ENCODE measurements around the gene SHROOM1. TPM values are rescaled to one million over a fixed set of nuclear protein-coding genes. Genes with fewer than 3 reads are reported as not detected.

Gene SHROOM1
- total and polyA plus RNA-seq, 9 donors: 3.8 to 22.4 (median 8.5) TPM

DNA sequence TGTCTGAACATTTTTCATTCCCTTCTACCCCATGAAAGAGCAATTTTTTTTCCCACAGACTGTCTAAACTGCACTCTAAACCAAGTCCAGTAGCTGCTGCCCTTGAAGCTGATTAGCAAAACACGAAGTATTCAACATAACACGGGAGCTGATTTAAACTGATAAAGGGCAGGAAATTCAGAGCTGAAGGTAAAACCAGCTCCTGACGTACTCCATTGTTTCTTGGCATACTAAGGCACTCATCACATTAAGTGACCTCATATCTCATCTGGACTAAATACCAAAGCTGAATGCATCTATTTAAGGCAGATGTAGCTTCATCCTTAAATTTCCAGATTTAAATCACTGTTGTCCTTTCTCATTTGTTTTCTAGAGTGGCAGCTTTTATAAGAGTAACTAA lies 23.9 kb upstream of the SHROOM1 start:
- no peaks in the 10 kb centered on the region for H3K27me3 ChIP-seq
- H3K27ac ChIP-seq: no peak overlapping the region
- H3K36me3 ChIP-seq: no peaks in the 10 kb centered on the region
- TF ChIP-seq EP300 (IDR thresholded peaks at IDR 0.05): no peak
- TF ChIP-seq, protein P1, sequence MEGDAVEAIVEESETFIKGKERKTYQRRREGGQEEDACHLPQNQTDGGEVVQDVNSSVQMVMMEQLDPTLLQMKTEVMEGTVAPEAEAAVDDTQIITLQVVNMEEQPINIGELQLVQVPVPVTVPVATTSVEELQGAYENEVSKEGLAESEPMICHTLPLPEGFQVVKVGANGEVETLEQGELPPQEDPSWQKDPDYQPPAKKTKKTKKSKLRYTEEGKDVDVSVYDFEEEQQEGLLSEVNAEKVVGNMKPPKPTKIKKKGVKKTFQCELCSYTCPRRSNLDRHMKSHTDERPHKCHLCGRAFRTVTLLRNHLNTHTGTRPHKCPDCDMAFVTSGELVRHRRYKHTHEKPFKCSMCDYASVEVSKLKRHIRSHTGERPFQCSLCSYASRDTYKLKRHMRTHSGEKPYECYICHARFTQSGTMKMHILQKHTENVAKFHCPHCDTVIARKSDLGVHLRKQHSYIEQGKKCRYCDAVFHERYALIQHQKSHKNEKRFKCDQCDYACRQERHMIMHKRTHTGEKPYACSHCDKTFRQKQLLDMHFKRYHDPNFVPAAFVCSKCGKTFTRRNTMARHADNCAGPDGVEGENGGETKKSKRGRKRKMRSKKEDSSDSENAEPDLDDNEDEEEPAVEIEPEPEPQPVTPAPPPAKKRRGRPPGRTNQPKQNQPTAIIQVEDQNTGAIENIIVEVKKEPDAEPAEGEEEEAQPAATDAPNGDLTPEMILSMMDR (IDR thresholded peaks at IDR 0.05): no peak
- TF ChIP-seq POLR2A (IDR thresholded peaks at IDR 0.05): no peak
- no peaks in the 10 kb centered on the region for H3K9me3 ChIP-seq
- H3K4me1 ChIP-seq (ENCODE audit: insufficient read depth): no peaks in the 10 kb centered on the region
- DNase-seq: no peak
- intact Hi-C loops (cut with DNase I): no loop called here
- 15 to 24% (median 22%) methylated on average over 3 of the region's 3 CpGs for WGBS, 3 donors
- no peak overlapping the region for H3K4me3 ChIP-seq

DNA sequence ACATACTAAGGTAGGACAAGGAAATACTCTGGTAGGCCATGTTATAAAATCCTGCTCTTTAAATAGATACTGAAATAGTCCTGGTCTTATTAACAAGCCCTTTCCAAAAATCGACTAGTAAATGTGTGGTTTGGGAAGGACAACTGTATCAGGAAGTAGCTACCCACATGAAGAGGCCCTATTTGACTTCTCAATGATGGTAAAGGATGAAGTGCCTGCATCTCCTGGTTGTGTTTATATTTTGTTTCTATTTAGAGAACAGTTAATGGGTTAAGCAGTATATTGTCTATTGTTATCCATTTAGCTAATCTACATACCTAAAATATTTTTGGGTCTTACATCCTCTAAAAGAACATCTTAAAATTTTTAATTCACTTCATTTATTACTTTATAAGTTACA lies 23.3 kb upstream of the SHROOM1 start:
- Histone ChIP-seq H3K27ac (no peak overlapping the region), H3K36me3 (no peaks in the 10 kb centered on the region), H3K9me3 (no peaks in the 10 kb centered on the region), H3K4me3 (no peak overlapping the region), H3K4me1 (ENCODE audit: insufficient read depth) (no peaks in the 10 kb centered on the region), H3K27me3 (no peaks in the 10 kb centered on the region)
- TF ChIP-seq, protein P1 (IDR thresholded peaks at IDR 0.05): no peak
- TF ChIP-seq EP300 (IDR thresholded peaks at IDR 0.05) (no peak), POLR2A (IDR thresholded peaks at IDR 0.05) (no peak)
- 24 to 49% (median 48%) methylated on average over 1 of the region's 1 CpG for WGBS, 3 donors
- intact Hi-C loops (cut with DNase I): no loop called here
- no peak for DNase-seq

DNA sequence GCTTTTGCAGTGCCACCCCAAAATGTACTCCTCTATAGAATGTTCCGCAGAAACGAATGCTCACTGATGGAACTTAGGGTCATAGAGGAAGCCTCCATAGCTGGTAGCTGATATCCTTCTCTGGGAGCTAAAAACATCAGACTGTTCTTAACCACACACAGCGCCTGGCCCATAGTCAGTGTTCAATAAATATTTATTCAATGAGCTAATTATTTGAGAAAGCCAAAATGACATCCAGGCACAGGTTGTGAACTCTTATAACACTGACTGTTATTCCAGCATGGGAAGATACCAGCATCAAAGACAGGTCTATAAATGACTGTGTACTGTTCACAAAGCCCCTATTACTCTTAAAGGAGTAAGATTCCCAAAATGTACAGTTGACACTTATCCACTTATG lies 22.9 kb upstream of the SHROOM1 start:
- DNase-seq: no peak
- Histone ChIP-seq H3K4me3 (no peak overlapping the region), H3K27me3 (no peaks in the 10 kb centered on the region), H3K4me1 (ENCODE audit: insufficient read depth) (no peaks in the 10 kb centered on the region), H3K27ac (no peak overlapping the region), H3K36me3 (no peaks in the 10 kb centered on the region), H3K9me3 (no peaks in the 10 kb centered on the region)
- no peak for TF ChIP-seq POLR2A (IDR thresholded peaks at IDR 0.05)
- no peak for TF ChIP-seq EP300 (IDR thresholded peaks at IDR 0.05)
- TF ChIP-seq, protein P1 (IDR thresholded peaks at IDR 0.05): no peak
- 91 to 93% (median 92%) methylated on average over 3 of the region's 3 CpGs for WGBS, 3 donors
- intact Hi-C loops (cut with DNase I): no loop called here

DNA sequence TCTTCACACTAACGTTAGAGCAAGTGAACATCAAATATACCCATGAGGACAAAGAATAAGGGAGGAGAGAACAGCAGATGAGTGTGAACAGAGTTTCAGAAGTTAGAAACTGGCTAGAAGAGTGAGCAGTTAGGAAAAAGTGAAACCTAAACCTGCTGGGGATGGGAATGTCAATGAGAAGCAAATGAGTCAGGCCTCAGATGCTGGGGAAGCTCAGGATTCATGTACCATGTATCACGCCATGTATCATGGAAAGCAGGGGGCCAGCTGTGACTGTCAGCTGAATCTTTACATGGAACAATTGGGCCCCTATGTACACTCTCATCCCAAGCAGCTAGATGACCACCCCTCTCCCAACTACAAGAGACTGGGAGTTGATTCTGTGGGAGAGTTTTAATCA lies 19.6 kb upstream of the SHROOM1 start:
- 46 to 56% (median 47%) methylated on average over 2 of the region's 2 CpGs for WGBS, 3 donors
- DNase-seq: no peak
- no peak overlapping the region for H3K4me3 ChIP-seq
- H3K36me3 ChIP-seq: no peaks in the 10 kb centered on the region
- H3K4me1 ChIP-seq (ENCODE audit: insufficient read depth): no peaks in the 10 kb centered on the region
- H3K9me3 ChIP-seq: no peaks in the 10 kb centered on the region
- intact Hi-C loops (cut with DNase I): no loop called here
- TF ChIP-seq, protein P1 (IDR thresholded peaks at IDR 0.05): no peak
- TF ChIP-seq POLR2A (IDR thresholded peaks at IDR 0.05): no peak
- TF ChIP-seq EP300 (IDR thresholded peaks at IDR 0.05): no peak
- H3K27me3 ChIP-seq: no peaks in the 10 kb centered on the region
- H3K27ac ChIP-seq: no peak overlapping the region

DNA sequence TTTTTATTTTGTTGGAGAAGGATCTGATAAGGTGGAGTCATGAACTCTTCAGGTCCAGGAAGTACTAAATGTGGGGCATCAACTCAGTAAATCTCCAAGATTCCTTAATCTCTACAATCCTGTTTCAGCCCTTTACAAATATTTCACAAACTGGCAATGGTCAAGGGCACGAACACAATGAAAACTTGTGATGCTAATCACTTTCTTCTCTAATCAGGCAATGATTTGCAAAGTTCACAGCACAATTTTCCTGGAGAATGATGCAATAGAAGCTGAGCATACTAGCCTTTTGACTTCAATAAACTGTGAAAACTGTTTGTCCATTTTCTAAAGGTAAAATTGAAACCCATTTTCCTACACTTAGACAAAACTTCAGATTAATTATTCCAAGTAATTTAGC lies 18.9 kb upstream of the SHROOM1 start:
- Histone ChIP-seq H3K27me3 (no peaks in the 10 kb centered on the region), H3K9me3 (no peaks in the 10 kb centered on the region), H3K27ac (no peak overlapping the region), H3K4me1 (ENCODE audit: insufficient read depth) (no peaks in the 10 kb centered on the region), H3K4me3 (no peak overlapping the region), H3K36me3 (no peaks in the 10 kb centered on the region)
- TF ChIP-seq, protein P1 (IDR thresholded peaks at IDR 0.05): no peak
- TF ChIP-seq EP300 (IDR thresholded peaks at IDR 0.05) (no peak), POLR2A (IDR thresholded peaks at IDR 0.05) (no peak)
- WGBS, 3 donors: 58 to 70% (median 63%) methylated on average over 1 of the region's 1 CpG
- DNase-seq: no peak
- intact Hi-C loops (cut with DNase I): no loop called here

Measured in ovary (tissue), 9 donors.